ENCODE results near the gene HNRNPA1L2.
A peak's percentile ranks its signal among the peaks of the same experiment; 100 is the strongest.

Gene HNRNPA1L2

GRCh38 chr13:52651897-52652195, 9.6 kb downstream of the HNRNPA1L2 start:
- Histone ChIP-seq H3K27ac (ENCODE audit: low read length) (peak overlapping the region; percentile 91), H3K9me2 (replicated peaks; ENCODE audit: insufficient read depth, low read length) (no peaks in the 10 kb centered on the region), H3K36me3 (replicated peaks; ENCODE audit: insufficient read depth, low read length) (no peaks in the 10 kb centered on the region), H3K4me2 (ENCODE audit: low read depth, low read length) (peak overlapping the region; percentile 43), H3K9me3 (replicated peaks; ENCODE audit: insufficient read depth, low read length) (no peaks in the 10 kb centered on the region), H3K4me1 (ENCODE audit: low read length) (0 out of 2 replicates have a peak, but pooled peaks cover 4% of the 10 kb centered on the region), H4K20me1 (ENCODE audit: insufficient read depth, low read length) (no peaks in the 10 kb centered on the region), H3K27me3 (replicated peaks; ENCODE audit: insufficient read depth, low read length) (no peaks in the 10 kb centered on the region), H3K79me2 (ENCODE audit: low read length) (peaks cover 49% of the 10 kb centered on the region), H3K9ac (ENCODE audit: low read length) (peak overlapping the region; percentile 88), H3K4me3 (ENCODE audit: low read length) (peak overlapping the region; percentile 80), H3F3A (ENCODE audit: insufficient read depth, low read length) (no peaks in the 10 kb centered on the region), H2AFZ (ENCODE audit: low read length) (peak overlapping the region; percentile 71)
- TF ChIP-seq EZH2 (optimal IDR thresholded peaks at IDR 0.05; ENCODE audit: low read depth, low read length) (no peak), CTCF (IDR thresholded peaks at IDR 0.05; ENCODE audit: low read length) (no peak)
- DNase-seq: no peak

DNA sequence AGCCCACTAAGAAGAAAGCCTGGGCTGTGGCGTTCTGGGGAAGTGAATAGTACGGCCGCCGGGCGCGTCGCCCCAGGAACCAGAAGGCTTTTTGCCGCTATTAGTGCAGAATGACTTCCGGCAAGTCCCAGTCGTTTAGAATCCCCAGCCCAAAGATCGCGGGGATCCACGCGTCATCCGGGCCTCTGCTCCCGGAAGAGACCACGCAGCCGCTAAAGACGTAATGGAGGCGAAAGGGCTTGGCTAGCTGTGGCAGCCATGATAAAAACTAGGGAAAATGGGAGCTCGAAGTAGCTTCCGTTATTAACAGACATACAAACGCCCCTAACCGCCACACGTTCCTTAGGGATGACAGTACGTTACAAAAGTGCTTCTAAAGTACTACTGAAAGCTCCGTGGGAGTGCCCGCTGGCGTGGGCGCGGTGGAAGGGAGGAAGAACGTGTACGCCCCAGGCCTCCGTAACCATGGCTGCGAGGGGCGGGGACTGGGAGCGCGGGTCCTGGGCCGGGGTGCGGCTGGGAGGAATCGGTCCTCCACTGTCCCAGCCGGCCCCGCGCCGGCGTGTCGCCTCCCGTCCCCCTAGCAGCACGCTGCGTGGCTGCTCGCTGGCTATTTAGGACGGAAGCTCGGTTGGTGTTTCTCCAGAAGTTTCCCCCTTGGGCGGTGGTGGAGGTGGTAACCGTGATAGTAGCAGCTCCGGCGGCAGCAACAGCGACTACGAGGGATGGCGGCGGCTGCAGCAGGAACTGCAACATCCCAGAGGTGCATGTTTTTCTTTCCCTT, 10.2 kb downstream of the HNRNPA1L2 start, which contains the start of gene SUGT1:
Gene SUGT1, plus strand, starts transcription at position 641 of the 784 bp plus-strand sequence. Its CDS starts 85 bp downstream, at position 726.
- Histone ChIP-seq H3K4me1 (ENCODE audit: low read length) (0 out of 2 replicates have a peak, but pooled peaks cover 4% of the 10 kb centered on the region), H3F3A (ENCODE audit: insufficient read depth, low read length) (no peaks in the 10 kb centered on the region), H3K9ac (ENCODE audit: low read length) (peak within 1 kb of the TSS; percentile 88), H2AFZ (ENCODE audit: low read length) (peak within 1 kb of the TSS; percentile 71), H4K20me1 (ENCODE audit: insufficient read depth, low read length) (no peaks in the 10 kb centered on the region), H3K27ac (ENCODE audit: low read length) (peak within 1 kb of the TSS; percentile 91), H3K27me3 (replicated peaks; ENCODE audit: insufficient read depth, low read length) (no peaks in the 10 kb centered on the region), H3K36me3 (replicated peaks; ENCODE audit: insufficient read depth, low read length) (no peaks in the 10 kb centered on the region), H3K9me2 (replicated peaks; ENCODE audit: insufficient read depth, low read length) (no peaks in the 10 kb centered on the region), H3K4me3 (ENCODE audit: low read length) (peak within 1 kb of the TSS; percentile 80), H3K4me2 (ENCODE audit: low read depth, low read length) (peak within 1 kb of the TSS; percentile 69), H3K9me3 (replicated peaks; ENCODE audit: insufficient read depth, low read length) (no peaks in the 10 kb centered on the region), H3K79me2 (ENCODE audit: low read length) (peaks cover 52% of the 10 kb centered on the region)
- DNase-seq: peak; percentile 93
- no peak for TF ChIP-seq EZH2phosphoT487 (IDR thresholded peaks at IDR 0.05; ENCODE audit: low read length)
- TF ChIP-seq EZH2 (optimal IDR thresholded peaks at IDR 0.05; ENCODE audit: low read depth, low read length): no peak
- peak; percentile 53 for TF ChIP-seq CTCF (IDR thresholded peaks at IDR 0.05; ENCODE audit: low read length)

DNA sequence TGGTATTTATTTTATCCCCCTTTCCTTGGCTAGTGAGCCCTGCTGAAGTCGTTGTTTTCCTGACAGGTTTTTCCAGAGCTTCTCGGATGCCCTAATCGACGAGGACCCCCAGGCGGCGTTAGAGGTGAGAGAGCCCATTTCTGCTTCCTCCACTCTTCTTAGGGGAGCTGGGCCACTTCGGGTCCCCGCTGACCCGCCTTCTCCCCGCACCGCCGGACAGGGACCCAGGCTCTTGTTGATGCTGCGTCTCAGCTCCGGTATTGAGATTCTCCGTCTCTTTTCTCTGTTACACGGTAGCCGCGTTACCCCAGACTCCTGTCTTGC, 10.7 kb downstream of the HNRNPA1L2 start:
- 0 out of 2 replicates have a peak, but pooled peaks have one; percentile 1 for TF ChIP-seq CTCF (IDR thresholded peaks at IDR 0.05; ENCODE audit: low read length)
- no peak for TF ChIP-seq EZH2 (optimal IDR thresholded peaks at IDR 0.05; ENCODE audit: low read depth, low read length)
- DNase-seq: no peak
- Histone ChIP-seq H3K4me2 (ENCODE audit: low read depth, low read length) (peak overlapping the region; percentile 69), H3K9me3 (replicated peaks; ENCODE audit: insufficient read depth, low read length) (no peaks in the 10 kb centered on the region), H3K4me1 (ENCODE audit: low read length) (0 out of 2 replicates have a peak, but pooled peaks cover 4% of the 10 kb centered on the region), H3K9ac (ENCODE audit: low read length) (peak overlapping the region; percentile 79), H2AFZ (ENCODE audit: low read length) (peak overlapping the region; percentile 58; the same call in 1 of the 2 replicates), H3K79me2 (ENCODE audit: low read length) (peaks cover 52% of the 10 kb centered on the region), H3K36me3 (replicated peaks; ENCODE audit: insufficient read depth, low read length) (no peaks in the 10 kb centered on the region), H3F3A (ENCODE audit: insufficient read depth, low read length) (no peaks in the 10 kb centered on the region), H3K27me3 (replicated peaks; ENCODE audit: insufficient read depth, low read length) (no peaks in the 10 kb centered on the region), H4K20me1 (ENCODE audit: insufficient read depth, low read length) (no peaks in the 10 kb centered on the region), H3K27ac (ENCODE audit: low read length) (peak overlapping the region; percentile 91; the same call in 1 of the 2 replicates), H3K4me3 (ENCODE audit: low read length) (peak overlapping the region; percentile 80), H3K9me2 (replicated peaks; ENCODE audit: insufficient read depth, low read length) (no peaks in the 10 kb centered on the region)

Data from MM.1S (cell line).